Dermis microvascular lymphatic vessel endothelial cell (primary cell): ENCODE data around the gene ATP6V1G1. TPM values are rescaled to one million over a fixed set of nuclear protein-coding genes. Genes with fewer than 3 reads are reported as not detected.
"Not testable (repeated sequence)": the region's sequence is repeated elsewhere in the genome, so short reads cannot be mapped to it uniquely, and the experiment has no call there.

Experiments
- DNase-seq, 2 donors: peaks; one replicate each; pipeline versions ENCODE4 v3.0.0 to v3.0.0-alpha.2; 2010; ENCODE audit warnings: low read depth in 2 of 2
- total RNA-seq: library from RNA; depleted of rRNA; stranded (reverse); fragments of >200 nt; gene quantifications from 2 replicates; pipeline ENCODE4 v1.2.1, GENCODE V29; 2014

The ATP6V1G1 gene, protein sequence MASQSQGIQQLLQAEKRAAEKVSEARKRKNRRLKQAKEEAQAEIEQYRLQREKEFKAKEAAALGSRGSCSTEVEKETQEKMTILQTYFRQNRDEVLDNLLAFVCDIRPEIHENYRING
- total RNA-seq, result 85.8 and 116 TPM in 2 replicates

GRCh38 chr9:114587345-114588202, at the start of gene ATP6V1G1:
Gene ATP6V1G1, plus strand, starts transcription at chr9:114587769. Its CDS starts 70 bp downstream, at chr9:114587839.
- DNase-seq, result peak; percentile 96 to 99

GRCh38 chr9:114538241-114538640, 49.3 kb upstream of the ATP6V1G1 start:
- peak in 1 of 2 donors; percentile 16 for DNase-seq

GRCh38 chr9:114539701-114540380, 47.7 kb upstream of the ATP6V1G1 start:
- DNase-seq, result no peak

- DNase-seq, result no peak
Measured at GRCh38 chr9:114545055-114545454, 42.5 kb upstream of the ATP6V1G1 start.

DNA sequence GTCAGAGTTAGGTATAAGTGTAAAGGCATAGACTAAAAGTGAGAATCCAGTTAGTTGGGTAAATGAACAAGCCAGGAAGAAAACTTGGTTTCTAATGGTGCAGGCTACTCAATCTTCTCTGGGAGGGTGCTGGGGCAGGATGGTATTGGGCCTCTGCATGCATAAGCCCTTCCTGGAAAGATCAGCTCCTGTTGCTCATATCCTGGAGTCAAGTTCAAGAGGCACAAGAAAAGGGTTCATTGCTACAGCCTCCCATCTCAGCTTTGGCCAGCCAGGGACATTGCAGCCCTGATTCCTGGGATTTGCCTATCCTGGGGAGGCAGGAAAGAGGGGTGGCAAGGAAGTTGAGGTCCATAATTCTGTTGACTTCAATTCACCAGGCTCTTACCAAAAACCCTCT, 40.7 kb upstream of the ATP6V1G1 start:
- DNase-seq, result peak in 1 of 2 donors; percentile 26

DNA sequence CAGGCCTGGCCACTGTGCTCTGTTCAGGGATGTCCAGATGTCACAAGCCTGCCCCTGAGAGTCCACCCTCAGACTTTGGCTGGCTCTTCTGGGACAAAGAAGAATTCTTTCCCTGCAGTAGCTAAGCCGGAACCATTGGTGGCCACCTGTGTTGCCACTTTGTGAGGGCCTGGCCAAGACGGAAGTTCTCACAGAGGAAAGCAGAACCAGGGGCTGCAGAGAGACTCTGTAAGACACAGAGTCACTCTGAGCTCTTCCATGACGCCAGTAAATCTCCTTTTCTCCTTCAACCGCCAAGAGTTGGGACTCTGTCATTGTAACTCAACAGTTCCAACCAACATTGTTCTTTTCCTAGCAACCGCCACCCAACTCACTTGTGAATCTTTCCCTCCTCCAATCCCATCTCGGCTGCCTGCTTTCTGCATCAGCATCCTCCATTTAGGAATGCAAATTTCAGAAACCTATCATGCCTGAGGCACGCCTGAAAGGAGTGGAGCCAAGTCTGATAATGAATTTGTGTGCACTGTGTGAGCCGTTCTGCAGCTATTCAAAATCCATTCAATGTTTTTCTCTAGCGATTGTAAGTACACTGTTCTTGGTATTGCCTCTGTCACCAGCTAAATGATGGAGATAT, 37.8 kb upstream of the ATP6V1G1 start:
- DNase-seq, result no peak

DNA sequence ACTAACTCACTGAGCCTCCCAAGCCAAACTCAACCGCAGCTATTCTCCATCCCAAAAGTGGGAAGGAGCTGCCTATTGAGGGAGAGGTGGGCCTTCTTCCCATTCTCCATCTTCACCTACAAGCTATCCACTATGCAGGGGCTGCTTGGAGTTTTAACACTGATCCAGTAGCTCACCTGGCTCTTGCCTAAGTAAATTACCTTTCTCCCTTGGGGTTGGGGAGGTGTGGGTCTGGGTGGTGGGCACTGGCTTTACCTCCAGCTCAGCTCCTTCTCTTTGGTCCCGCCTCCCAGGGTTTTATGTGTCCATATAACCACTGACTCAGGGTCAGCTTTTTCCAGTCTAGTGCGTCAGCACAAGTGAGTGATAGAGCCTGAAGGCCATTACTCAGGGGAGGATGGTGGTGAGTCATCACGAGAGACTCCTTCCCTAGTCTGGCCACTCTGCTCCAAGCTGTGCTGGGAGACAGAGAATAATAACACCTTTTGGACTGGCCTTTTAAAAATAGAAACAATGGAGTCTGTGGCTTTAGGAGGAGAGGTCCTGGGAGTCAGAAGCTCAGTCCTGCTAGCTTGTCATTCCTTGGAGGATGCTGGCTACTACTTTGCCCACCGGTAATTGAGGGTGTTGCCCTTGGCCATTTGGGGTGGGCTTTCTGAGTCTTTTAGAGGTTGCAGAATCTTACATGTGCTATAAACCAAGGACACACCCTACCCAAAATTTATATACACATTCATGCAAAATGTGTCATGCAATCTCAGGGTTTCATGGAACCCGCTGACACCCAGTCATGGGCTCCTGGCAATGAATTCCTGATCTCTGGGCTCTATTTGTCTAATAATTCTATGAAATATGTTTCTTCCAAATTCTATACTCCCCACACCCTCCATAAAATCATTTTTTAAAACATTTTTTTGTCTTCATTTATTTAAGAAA, 35.6 kb upstream of the ATP6V1G1 start:
- DNase-seq, result peak in 1 of 2 donors; percentile 94

- peak in 1 of 2 donors; percentile 17 for DNase-seq
Measured at GRCh38 chr9:114552706-114553105, 34.9 kb upstream of the ATP6V1G1 start.

DNA sequence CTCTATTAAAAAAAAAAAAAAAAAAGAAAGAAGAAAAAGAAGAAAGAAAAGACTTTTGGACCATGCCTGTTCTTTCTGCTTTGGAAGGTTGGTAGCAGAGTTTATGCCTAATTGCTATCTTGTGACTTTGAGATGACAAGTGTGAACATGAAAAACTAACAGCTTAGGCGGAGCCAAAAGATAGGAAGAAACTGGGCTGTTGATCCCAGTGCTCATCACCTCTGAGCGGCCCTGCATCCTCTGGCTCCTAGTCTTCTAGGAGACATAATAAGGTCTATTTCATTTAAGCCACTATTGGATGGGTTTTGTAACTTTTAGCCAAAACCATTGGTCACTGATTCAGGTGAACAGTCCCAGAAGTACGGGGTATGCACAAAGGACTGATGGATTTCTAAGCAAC, 34.4 kb upstream of the ATP6V1G1 start:
- no peak for DNase-seq

DNA sequence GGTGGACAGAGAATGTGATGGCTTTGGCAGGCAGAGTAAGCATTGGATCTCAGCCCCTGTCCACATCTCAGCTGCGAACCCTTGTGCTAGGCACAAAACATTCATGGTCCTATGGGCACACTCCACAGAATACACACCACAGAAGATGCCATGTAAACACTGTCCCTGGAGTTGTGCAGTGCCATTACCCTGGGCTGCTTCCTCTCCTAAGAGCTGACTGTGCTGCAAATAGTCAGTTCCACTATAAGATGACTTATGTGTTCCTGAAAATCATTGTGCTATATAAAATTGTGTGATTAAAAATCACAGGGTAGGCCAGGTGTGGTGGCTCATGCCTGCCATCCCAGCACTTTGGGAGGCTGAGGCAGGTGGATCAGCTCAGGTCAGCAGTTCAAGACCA, 31.9 kb upstream of the ATP6V1G1 start:
- no peak for DNase-seq

- DNase-seq, result no peak
Measured at GRCh38 chr9:114558027-114558675, 29.4 kb upstream of the ATP6V1G1 start.

DNA sequence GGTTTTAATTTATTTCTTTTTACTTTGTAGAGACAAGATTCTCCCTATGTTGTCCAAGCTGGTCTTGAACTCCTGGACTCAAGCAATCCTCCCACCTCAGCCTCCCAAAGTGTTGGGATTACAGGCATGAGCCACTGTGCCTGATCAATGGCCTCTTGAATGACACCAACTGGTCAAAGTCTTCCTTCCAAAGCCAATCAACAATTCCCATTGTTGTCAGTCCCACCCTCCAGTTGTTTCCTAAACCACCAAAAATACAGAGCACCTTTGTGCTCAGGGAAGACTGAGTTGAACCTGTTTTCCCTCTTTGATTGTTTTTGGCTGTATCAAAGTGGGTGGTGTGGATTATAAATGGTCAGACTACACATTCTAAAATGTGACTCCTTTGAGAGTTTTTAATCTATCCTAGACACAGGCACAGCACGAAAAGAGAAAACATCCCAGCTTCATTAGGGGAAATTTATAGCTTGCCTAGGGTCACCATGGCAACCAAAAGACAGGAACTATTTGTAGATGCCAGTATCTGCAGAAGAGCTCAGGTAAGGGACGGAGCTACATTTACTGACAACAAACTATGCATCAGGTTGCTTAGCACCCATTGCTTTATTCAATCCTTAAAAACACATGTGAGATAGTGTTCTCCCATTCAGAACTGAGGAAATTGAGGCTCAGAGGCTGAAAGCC, 27.6 kb upstream of the ATP6V1G1 start:
- no peak for DNase-seq

DNA sequence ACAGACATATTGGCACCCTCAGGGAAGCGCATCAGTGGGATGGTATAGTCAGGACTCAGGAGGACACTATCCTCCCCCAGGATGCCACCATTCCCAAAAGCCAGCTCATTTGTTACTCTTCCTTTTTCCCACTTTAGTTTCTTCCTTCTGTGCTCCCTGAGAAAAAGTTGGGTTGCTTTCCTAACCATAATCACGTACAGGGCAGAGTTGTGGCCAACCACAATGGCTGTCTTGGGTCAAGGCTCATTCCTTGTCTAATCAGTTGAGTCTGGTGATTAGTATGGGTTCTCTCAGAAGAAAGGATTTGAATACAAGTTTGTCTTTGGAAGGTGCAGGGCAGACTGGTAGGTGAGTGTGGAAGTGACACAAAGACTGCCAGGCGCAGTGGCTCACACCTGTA, 26.6 kb upstream of the ATP6V1G1 start:
- no peak for DNase-seq

- DNase-seq, result no peak
Measured at GRCh38 chr9:114561771-114562170, 25.8 kb upstream of the ATP6V1G1 start.

DNA sequence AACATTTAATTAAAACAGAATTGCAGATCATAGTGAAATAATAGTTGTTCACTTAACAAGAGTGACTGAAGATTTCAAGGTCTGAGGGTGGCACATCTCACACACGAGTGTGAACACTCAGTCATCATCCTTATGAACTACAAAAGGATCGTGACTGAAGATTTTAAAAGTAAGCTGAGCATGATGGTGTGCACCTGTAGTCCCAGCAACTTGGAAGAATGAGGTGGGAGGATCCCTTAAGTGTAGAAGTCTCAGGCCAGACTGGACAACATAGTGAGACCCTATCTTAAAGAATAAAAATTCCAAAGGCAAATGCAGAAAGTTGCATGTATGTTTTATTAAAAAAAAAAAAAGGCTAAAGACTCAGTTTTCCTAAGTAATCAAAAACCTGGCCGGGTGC, 22.4 kb upstream of the ATP6V1G1 start:
- no peak for DNase-seq

DNA sequence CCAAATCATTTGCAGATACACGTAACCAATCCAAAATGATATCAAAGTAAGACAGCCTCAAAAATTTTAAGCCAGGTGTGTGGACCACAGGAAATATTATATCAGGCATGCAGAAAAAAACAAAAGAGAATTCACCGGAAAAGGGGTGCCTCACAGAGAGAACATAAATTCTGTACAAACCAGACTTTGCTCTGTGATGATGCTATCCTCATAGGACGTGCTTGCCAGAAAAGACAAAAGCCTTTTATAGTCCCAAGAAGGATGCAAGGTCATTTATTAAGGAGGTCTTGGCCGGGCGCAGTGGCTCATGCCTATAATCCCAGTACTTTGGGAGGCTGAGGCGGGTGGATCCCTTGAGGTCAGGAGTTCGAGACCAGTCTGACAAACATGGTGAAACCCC, 16.8 kb upstream of the ATP6V1G1 start:
- no peak for DNase-seq

DNA sequence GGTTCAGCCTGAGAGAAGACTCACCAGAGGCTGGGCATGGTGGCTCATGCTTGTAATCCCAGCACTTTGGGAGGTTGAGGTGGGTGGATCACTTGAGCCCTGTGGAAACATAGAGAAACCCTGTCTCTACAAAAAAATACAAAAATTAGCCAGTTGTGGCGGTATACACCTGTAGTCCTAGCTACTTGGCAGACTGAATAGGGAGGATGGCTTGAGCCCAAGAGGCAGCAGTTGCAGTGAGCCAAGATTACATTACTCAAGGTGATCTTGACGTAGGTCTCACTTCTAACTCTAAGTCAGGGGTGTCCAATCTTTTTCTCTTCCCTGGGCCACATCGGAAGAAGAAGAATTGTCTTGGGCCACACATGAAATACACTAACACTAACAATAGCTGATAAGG, 16.2 kb upstream of the ATP6V1G1 start:
- DNase-seq, result no peak

GRCh38 chr9:114572199-114572598, 15.4 kb upstream of the ATP6V1G1 start:
- DNase-seq, result no peak

- DNase-seq, result no peak
Measured at GRCh38 chr9:114574438-114574837, 13.1 kb upstream of the ATP6V1G1 start.

GRCh38 chr9:114576779-114577178, 10.8 kb upstream of the ATP6V1G1 start:
- DNase-seq, result not testable (repeated sequence)
